ENCODE data around the gene ATXN3L.
"Not testable (repeated sequence)": the region's sequence is repeated elsewhere in the genome, so short reads cannot be mapped to it uniquely, and the experiment has no call there.

ATXN3L gene

DNA sequence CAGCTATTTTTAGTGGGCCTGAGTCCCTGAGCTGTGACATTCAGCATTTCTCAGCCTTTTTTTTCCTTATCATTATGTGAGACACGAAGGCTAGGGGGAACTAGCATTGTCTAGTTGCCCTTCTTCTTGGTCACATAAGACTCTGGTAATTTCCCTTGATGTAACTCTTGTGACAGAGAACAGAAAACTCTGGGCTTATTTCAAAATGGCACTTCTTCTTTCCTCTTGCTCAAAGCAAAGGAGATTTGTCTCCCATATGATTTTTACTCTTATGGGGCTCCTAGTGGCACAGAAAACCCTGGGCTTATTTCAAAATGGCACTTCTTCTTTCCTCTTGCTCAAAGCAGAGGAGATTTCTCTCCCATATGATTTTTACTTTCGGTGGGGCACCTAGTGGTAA is 14.7 kb downstream of the ATXN3L start:
- DNase-seq = no peak

DNA sequence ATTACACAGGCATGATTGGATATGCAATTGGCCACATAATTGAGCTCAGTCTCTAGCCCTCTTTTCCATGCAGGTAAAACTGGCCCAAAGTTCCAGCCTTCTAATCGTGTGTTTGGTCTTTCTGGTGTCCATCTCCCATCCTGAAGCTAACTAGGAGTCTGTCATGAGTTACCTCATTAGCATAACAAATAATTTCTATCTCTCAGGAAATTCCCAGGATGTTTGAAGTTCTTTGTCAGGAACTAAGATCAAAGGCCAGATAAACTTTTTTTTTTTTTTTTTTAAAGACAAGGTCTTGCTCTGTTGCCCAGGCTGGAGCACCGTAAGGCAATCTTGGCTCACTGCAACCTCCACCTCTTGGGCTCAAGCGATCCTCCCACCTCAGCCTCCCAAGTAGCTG is 15.8 kb downstream of the ATXN3L start:
- no peak for DNase-seq

DNA sequence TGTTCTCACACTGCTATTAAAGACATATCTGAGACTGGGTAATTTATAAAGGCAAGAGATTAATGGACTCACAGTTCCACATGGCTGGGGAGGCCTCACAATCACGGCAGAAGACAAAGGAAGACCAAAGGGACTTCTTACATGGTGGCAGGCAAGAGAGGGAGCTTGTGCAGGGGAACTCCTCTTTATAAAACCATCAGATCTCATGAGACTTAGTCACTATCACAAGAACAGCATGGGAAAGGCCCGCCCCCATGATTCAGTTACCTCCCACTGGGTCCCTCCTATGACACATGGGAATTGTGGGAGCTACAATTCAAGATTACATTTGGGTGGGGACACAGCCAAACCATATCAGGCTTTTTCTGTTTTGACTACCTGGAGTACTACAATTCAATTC is 16.6 kb downstream of the ATXN3L start:
- not testable (repeated sequence) for DNase-seq

DNA sequence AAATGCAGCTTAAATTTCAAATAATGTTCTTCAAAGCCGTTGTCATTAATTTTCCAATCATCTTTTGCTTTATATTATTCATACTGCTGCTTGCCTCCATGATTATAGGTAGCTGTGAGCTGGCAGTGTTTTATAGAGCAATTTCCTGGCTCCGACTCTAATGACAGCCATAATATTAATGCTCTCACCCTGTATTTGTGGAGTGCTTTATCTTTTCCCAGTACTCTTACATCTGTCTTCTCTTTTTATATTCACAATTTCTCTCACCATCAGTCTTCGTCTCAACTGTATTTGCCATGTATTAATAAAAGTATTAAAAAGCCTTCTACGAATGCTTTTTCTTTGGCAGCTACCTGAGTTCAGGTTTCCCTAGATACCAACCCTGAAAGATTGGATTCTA is 21.0 kb downstream of the ATXN3L start:
- DNase-seq = no peak

DNA sequence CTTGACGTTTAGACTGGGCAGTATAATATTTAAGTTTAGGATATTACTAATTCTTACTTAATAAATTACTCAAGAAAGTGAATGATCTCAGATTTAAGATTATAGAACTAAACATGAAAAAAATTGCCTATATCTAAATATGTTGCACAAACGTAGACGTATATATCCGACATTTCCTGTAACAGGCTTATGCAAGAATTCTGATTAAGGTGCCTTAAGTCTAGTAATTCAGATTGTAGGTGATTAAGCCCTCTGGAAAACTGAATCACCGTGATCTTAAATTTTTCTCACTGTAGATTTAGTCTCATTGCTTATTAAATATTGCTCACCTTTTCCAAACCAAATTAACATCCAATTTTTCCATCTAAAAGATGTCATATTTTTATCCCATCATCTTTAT is 24.0 kb downstream of the ATXN3L start:
- no peak for DNase-seq

DNA sequence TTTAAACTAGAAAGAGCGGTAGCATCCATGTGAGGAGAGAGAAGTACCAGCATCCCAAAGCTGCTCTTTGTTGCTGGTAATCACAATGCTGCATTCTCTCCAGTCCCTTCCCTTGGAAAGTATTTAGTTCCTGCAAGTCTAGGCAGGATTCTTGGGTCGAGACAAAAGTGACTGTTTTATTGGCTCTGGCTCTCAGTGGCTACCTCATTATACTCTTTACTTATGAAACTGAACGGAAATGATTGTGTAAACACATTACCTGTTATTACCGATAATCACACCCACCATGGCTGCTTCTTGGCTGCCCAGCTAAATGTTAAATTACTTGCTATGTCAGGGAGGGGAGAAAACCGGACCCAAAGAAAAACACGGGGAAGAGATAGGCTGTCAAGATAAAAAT is 26.2 kb downstream of the ATXN3L start:
- DNase-seq = no peak

DNA sequence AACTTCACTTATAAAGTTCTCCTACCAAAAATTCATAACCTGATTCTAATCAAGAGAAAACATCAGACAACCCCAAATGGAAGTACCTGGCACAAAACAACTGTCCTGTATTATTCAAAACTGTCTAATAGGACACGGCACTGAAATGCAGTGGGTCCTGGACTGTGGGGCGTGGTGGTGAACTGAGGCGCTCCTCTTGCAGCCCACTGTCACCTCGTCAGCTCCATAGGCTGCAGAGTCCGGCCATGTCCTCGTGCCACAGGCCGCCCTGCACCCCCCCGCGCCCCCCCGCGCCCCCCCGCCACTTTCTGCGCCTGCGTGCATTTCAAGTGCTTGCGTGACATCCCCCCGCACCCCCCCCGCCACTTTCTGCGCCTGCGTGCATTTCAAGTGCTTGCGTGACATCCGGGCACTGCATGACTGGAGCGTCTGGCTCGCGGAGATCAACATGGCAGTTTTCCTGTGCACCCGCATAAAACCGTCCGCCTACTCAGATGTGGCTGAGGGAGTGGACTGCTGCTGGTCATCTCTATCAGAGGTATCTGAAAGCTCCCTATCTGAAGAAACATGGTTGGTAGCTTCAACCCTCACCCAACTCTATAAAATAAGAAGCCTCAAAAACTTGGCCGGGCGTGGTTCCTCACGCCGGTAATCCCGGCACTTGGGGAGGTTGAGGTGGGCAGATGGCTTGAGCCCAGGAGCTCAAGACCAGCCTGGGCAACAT is 28.8 kb downstream of the ATXN3L start:
- no peak for DNase-seq

DNA sequence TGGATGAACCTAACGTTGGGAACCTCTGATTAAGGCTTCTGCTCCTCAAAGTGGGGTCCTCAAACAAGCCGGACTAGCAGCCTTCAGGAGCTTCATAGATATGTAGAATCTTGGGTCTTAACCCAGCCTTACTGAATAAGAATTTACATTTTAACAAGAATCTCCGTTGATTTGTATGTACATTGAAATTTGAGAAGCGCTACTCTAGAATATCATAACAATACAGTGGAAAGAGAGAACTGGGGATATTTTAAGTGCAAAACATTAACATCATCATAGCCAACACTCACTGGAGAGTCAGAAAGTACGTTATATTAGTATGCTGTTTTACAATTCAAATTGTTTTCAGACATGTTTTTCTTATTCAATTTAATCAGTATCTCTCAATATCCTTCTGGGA is 31.2 kb downstream of the ATXN3L start:
- DNase-seq = no peak

DNA sequence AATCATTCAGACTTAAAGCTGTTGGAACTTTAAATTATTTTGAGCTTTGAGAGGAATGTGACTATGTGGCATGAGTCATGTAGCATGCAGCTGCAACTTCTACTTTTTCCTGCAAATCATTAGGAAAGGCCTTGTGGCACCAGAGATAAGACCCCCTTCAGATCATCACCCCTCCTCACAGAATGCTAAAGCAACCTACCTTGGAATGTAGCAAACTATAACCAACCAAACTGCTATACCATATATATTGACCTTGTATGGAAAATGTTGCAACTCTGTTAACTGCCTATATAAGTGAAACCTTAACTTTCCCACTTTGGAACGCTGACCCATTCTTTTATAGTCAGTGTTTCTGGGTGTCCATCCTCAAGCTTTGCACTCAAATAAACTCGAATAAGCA is 32.0 kb downstream of the ATXN3L start:
- DNase-seq = no peak

DNA sequence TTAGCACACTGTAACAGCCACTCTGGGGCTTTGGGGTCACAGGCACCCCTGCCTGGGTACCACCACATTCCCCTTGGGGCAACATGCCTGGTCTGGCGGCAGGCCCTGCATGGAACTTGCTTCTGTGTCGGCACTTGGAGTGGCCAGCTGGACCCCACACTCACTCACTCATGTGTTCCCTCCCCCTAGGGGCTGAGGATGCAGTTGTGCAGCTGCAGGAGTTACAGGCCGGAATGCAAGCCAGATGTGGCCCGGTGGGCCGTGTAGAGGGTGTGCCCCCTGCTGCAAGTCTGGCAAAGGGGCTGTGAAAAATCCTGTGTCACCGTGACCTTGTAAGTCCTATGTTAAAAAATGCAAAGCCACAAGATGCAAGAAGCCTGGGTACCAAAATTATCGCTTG is 34.2 kb downstream of the ATXN3L start:
- DNase-seq = no peak

DNA sequence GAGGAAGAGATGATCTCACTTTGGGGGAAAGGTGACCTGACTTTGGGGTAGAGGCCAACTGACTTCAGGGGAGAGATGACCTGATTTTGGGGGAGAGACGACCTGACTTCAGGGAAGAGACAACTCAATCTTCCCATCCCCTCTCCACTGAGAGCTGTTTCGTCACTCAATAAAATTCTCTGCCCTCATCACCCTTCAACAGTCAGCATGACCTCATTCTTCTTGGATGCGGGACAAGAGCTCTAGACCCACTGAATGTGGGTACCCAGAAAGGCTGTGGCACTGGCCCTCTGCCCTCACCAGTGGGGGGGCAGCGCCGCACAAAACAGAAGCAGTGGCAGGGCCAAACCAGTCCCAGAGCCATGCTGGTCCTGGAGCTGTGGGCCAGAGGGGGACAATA is 34.6 kb downstream of the ATXN3L start:
- no peak for DNase-seq

DNA sequence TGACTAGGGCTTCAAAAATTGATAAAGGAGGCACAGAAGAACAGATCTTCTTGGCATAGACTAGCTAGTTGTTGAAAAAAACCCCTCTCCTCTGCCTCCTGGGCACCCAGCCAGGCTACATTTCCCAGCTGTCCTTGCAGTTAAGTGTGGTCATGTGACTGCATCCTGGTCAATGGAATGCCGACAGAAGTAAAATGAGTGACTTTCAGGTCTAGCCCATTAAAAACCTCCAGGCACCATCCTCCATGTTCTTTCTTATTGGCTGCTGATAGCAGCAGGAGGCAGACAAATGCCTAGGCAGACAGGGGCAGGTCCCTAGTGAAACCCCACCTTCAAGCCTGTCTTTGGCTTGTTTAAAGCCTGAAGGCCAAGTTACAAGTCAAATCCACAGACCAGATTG is 35.3 kb downstream of the ATXN3L start:
- no peak for DNase-seq

DNA sequence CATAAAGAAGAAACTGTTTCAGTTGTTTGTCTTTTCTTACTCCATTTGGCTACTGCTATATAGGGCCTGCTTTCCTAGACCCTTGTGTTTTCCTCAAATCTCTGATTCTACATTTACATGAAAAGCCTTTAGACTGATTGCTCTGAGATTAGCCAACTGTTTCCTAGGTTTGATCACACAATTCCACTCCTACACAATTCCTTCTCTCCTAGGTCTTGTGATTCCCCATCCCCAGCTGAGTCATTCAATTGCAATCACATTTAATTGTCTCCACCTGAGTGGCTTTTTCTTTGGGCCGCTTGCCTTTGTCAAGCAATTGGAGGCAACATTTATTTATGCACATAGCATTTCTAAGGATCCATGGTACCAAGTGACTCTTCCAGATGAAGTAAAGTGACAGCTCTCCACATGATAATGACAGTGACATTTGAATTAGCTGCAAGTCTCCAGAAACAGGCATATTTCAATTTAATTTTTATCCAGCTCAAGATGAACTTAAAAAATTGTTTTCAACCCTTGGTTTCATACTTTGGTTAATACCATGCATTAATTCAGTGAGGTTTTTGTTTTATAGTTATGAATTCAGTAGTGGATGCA is 35.8 kb downstream of the ATXN3L start:
- DNase-seq = no peak

DNA sequence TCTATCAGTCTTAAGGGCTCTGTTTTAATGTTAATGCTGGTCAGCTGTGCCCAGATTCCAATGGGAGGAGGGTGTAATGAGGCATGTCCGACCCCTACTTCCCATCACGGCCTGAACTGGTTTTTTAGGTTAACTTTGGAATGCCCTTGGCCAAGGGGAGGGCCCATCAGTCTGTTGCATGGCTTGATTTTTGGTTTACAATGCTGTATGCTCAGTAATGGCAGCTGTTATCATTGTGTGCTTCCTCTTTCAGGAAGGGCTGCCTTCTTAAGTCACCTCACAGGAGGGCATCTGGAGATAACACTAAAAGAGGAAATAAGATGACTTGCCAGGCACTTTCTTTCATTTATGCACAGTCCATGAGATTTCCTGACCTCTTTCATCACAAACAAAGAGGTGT is 36.3 kb downstream of the ATXN3L start:
- no peak for DNase-seq

DNA sequence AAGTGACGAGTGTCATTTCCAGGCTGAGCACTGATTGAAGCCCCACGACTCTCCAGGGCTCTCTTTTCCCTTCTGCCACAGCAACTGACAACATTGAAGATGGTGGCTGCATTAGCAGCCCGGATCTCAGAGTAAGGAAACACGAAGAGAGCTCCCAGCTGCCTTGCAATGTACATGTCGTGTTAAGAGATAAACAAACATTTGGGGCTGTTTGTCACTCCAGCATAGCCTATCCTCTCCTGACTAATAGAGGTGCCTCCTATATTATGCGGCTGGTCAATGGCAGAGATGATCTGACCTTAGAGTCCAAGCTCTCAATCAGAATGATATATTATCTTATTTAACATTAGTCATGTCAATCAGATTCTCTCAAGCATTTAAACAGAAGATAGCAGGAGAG is 38.6 kb downstream of the ATXN3L start:
- no peak for DNase-seq

DNA sequence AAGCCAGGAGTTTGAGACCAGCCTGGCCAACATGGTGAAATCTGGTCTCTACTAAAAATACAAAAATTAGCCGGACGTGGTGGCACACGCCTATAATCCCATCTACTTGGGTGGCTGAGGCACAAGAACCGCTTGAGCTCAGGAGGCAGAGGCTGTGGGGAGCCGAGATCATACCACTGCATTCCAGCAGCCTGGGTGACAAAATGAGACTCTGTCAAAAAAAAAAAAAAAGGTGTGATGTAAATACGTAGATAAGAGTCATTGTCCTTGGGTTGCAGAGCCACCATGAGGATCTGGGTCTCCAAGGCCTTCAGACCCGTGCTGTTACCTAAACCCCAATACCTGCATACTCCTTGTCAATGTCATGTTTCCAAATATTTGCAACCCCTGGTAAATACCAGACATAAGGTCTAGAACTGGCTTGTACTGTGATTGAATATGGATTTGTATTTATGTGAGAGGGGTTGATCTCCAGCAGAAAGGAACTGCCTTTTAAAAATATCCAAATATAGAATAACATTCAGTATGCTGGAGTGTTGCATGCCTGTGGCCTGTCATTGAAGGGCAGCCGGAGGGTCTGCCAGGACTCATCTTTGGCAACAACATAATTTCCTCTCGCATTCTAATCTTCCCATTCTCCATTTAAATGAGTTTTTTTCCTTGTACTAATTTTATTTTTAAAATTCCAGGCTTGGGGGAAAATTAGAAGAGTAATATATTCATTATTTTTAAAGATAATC is 40.4 kb downstream of the ATXN3L start:
- no peak for DNase-seq

DNA sequence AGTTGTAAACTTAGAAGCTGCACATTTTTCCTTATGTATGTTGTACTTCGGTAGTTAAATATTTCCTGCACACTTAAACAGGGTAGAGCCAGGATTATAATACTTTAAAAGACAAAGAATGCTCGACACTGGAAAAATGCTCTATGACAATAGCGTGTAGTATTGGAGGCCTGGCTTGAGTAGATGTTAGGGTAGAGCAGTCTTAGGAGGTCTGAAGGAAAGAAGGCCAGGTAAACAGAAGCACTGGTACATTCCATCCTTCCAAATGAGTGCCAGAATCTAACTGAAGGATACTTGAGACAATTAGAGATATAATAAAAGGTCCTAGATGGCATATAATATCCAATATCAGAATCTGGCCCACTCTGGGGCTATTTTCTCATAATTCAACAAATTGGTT is 42.3 kb downstream of the ATXN3L start:
- no peak for DNase-seq

DNA sequence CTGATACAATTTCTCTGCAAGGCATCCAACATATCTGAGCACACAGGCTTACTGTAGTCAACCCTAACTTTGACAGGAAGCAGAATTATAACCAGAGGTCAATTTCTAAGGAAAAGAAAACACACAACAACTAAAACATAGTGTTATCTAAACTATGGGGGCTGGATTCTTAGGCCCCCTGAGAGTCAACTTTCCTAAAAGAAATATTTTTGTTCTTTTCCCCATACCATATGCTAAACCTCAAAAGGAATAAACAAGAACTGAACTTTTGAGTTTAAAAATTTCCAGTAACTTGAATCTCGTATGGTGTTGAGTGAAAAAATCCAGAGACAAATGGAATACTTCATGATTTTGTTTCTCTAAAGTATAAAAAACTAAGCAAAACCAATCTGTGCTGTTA is 42.9 kb downstream of the ATXN3L start:
- DNase-seq = no peak

DNA sequence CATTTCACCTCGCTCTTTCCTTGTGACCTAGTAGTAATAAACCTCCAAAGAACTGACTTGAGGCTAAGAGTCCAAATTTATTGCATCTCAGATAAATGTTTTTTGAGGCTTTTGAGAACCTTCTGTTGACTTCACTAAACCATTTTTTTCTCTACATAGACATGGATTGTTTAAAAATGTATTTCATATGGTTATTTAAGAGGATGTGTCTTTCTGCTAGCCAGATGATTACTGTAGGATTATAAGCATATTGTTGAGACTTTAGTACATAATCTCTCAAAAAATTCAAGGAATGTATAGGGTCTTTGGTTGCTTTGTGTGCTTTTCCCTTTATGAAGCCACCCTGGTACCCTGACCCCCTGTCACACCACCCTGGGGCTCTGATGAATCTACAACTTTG is 44.8 kb downstream of the ATXN3L start:
- no peak for DNase-seq

DNA sequence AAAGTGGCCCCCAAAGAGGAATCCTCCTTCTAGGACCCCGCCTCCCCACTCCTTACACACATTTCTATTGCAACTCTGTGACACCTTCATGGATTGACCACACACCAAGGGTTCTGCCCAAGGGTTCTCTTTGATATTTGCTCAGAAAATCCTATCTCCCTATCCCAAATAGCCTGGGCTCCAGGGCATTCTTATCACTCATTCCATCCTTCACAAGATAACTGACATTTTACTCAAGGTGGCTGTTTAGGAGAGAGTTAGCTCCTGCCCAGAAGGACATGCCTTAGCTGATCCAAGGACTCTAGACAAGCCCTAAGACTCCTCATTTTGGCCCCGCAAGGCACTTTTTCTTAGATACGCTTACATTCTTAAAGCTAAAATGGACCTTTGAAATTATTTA is 47.4 kb downstream of the ATXN3L start:
- DNase-seq = no peak

DNA sequence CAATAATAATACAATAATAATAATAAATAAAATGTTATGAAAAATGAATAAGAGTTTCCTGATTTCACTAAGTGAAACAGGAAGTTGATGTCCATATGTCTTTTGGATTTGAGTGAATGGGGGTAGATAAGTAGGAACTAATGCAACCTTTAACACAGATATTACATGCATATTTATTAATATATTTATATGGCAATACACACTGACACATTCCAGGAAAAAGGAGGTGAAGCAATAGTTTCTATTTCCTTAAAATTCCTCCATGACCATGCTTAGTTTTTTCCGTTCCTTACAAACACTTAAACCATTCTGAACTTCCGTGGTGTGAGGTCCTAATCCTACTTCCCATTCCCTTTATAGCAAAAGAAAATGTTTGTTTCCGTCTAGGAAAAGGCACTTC is 48.3 kb downstream of the ATXN3L start:
- no peak for DNase-seq

DNA sequence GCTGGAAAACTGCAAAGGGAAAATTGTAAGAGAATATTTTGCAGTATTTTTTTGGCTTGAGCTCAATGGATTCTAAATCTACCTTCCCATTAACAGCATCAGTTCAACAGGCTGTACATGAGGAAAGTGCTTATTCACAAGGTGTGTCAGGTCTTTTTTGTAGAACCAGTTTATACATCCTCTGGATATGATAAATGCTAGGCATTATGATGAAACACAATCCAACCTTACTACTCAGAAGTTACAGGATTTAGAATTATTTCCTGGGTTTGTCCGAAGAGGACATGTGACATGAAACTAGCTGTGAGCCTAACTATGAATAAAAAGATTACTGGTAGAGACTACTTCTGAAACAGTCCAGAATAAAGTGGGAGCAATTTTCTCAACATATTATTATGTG is 49.5 kb downstream of the ATXN3L start:
- DNase-seq = no peak

DNA sequence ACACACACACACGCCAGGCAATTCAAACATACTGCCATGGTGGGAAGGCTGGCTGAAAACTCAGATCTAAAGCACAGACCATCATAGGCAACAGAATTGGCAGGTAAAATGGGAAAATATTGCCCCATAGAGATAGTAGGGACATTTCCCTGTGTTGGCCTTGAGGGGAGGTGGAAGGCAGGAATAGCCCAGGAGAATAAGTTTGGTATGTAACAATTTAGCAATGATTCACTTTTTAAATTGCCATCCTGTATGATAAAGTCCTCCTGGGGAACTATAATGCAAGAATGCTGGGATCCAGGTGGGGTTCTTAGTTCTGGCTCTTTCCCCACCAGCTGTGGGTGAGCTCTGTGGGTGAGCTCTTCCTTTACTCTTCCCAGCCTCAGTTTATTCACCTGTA is 51.0 kb downstream of the ATXN3L start:
- DNase-seq = no peak

Measured in stimulated activated CD4-positive, alpha-beta T cell treated with anti-CD3 and anti-CD28 coated beads, Interleukin-2, amount 100 ng/mL, for 24 hours (primary cell).